Keratinocyte (primary cell): ENCODE results near the gene CDHR1. TPM values are rescaled to one million over a fixed set of nuclear protein-coding genes. Genes with fewer than 3 reads are reported as not detected.

ENCODE experiments used
- DNase-seq: peaks from one replicate; pipeline ENCODE4 v3.0.0-alpha.2; 2011; ENCODE audit warnings: low read depth, missing footprints, low spot score
- FAIRE-seq: peaks from 2 replicates; lab custom pipeline; 2011; peaks lifted over from hg19 to GRCh38; lab: Jason Lieb, UNC
- H2AFZ ChIP-seq: 2 replicates; pipeline ENCODE4 v1.6.0; 2012; ENCODE audit warnings: low read length, control low read depth, inconsistent platforms; ENCODE audit not compliant: control insufficient read depth
- H3K27ac ChIP-seq: 2 replicates; pipeline ENCODE4 v1.5.1; 2011; ENCODE audit warnings: low read length; ENCODE audit not compliant: control insufficient read depth, insufficient read depth
- H3K27me3 ChIP-seq: 3 replicates; pipeline ENCODE4 v1.6.0; 2011; ENCODE audit warnings: low read length; ENCODE audit not compliant: control insufficient read depth, insufficient read depth; ENCODE audit errors: extremely low read depth
- H3K36me3 ChIP-seq, 2 experiments: 2 replicates in 1 of 2; 3 replicates in 1 of 2; pipeline ENCODE4 v1.5.1; 2011; ENCODE audit warnings: low read length in 2 of 2, mild to moderate bottlenecking in 1 of 2; ENCODE audit not compliant: control insufficient read depth in 2 of 2, insufficient read depth in 2 of 2; ENCODE audit errors: extremely low read depth in 1 of 2
- H3K4me1 ChIP-seq: 3 replicates; pipeline ENCODE4 v1.5.1; 2011; ENCODE audit warnings: low read length; ENCODE audit not compliant: control insufficient read depth, insufficient read depth; ENCODE audit errors: extremely low read depth
- H3K4me2 ChIP-seq: 3 replicates; pipeline ENCODE4 v1.6.0; 2011; ENCODE audit warnings: low read depth, low read length; ENCODE audit not compliant: control insufficient read depth, insufficient read depth; ENCODE audit errors: extremely low read depth
- H3K4me3 ChIP-seq, 3 experiments: fragments of 200-600 bp in 1 of 3; sonication (generic) in 1 of 3; 2 replicates in 2 of 3; 3 replicates in 1 of 3; pipeline ENCODE4 v1.5.1; 2011 to 2016; ENCODE audit warnings: low read length in 3 of 3, mild to moderate bottlenecking in 3 of 3, control low read depth in 2 of 3, inconsistent platforms in 1 of 3, low read depth in 1 of 3, mixed read lengths in 1 of 3, mixed run types in 1 of 3, moderate library complexity in 1 of 3; ENCODE audit not compliant: control insufficient read depth in 2 of 3, insufficient read depth in 2 of 3; ENCODE audit errors: extremely low read depth in 1 of 3
- H3K79me2 ChIP-seq: 2 replicates; pipeline ENCODE4 v1.6.0; 2012; ENCODE audit warnings: low read length; ENCODE audit not compliant: control insufficient read depth, insufficient read depth
- H3K9ac ChIP-seq: 3 replicates; pipeline ENCODE4 v1.6.0; 2011; ENCODE audit warnings: low read length; ENCODE audit not compliant: control insufficient read depth, insufficient read depth; ENCODE audit errors: extremely low read depth
- H3K9me1 ChIP-seq: 3 replicates; pipeline ENCODE4 v1.6.0; 2011; ENCODE audit warnings: low read length; ENCODE audit not compliant: control insufficient read depth, insufficient read depth; ENCODE audit errors: extremely low read depth
- H3K9me3 ChIP-seq: 2 replicates; pipeline ENCODE4 v1.5.1; 2012; ENCODE audit warnings: low read depth, low read length; ENCODE audit not compliant: control insufficient read depth
- H4K20me1 ChIP-seq: 3 replicates; pipeline ENCODE4 v1.6.0; 2011; ENCODE audit warnings: low read length; ENCODE audit not compliant: control insufficient read depth, insufficient read depth; ENCODE audit errors: extremely low read depth
- CTCF ChIP-seq, 3 experiments: IDR thresholded peaks in 1 of 3; conservative IDR thresholded peaks in 1 of 3; optimal IDR thresholded peaks in 1 of 3; 2 replicates in 2 of 3; 3 replicates in 1 of 3; pipeline versions ENCODE3 to v1.5.1; 2011; ENCODE audit warnings: low read length in 3 of 3, mild to moderate bottlenecking in 3 of 3, moderate library complexity in 2 of 3, control low read depth in 1 of 3, inconsistent platforms in 1 of 3; ENCODE audit not compliant: insufficient read depth in 2 of 3; ENCODE audit errors: extremely low read depth in 1 of 3
- EZH2 ChIP-seq: IDR thresholded peaks from one replicate; pipeline ENCODE4 v1.6.1; 2012; ENCODE audit warnings: inconsistent platforms, mild to moderate bottlenecking, low read length, moderate library complexity
- dilution Hi-C: fragments of 300-500 bp; cut with MboI; formaldehyde crosslinking; loops from one replicate; pipeline ENCODE4 v1.7.0; 2020; ENCODE audit warnings: low sequenced_read_pairs; ENCODE audit not compliant: extremely low pct_ligation_motif_present
- polyA plus RNA-seq, 5 experiments: library from polyadenylated mRNA; depleted of rRNA in 3 of 5; stranded (reverse) in 3 of 5; stranded (forward) in 1 of 5; unstranded in 1 of 5; fragments of >200 nt; gene quantifications; 1 replicate in 1 of 5; 2 replicates in 3 of 5; 3 replicates in 1 of 5; pipeline versions ENCODE4 v1.2.1 to v1.2.3, GENCODE V29; 2011 to 2012; ENCODE audit warnings: missing spikeins in 2 of 5, low read depth in 1 of 5, low replicate concordance in 1 of 5

CDHR1 gene
- polyA plus RNA-seq, 1 donor (not counting 4 experiments of a cell fraction or from before 2014, with no cell fraction given), result 5.2 TPM

GRCh38 chr10:84191106-84191505 lies 3.2 kb upstream of the CDHR1 start:
- Histone ChIP-seq H3K9me1 (no peaks in the 10 kb centered on the region), H4K20me1 (no peaks in the 10 kb centered on the region), H3K27me3 (peaks cover 28% of the 10 kb centered on the region), H3K27ac (no peak overlapping the region), H2AFZ (no peak overlapping the region), H3K79me2 (no peaks in the 10 kb centered on the region), H3K4me3 (no peak overlapping the region), H3K9me3 (no peaks in the 10 kb centered on the region), H3K36me3 (no peaks in the 10 kb centered on the region), H3K4me2 (no peak overlapping the region), H3K9ac (no peak overlapping the region), H3K4me1 (peaks cover 14% of the 10 kb centered on the region)
- TF ChIP-seq EZH2 (no peak), CTCF (optimal IDR thresholded peaks at IDR 0.05 in 1 of 3, IDR thresholded peaks at IDR 0.05 in 1 of 3, conservative IDR thresholded peaks at IDR 0.05 in 1 of 3; ENCODE audit: extremely low read depth in 1 of 3, insufficient read depth in 2 of 3, low read length in 3 of 3) (no peak)
- peak; percentile 17 for FAIRE-seq
- dilution Hi-C loops, result no loop called here
- no peak for DNase-seq

- dilution Hi-C loops, result no loop called here
- peaks cover 14% of the 10 kb centered on the region for H3K4me1 ChIP-seq
- no peaks in the 10 kb centered on the region for H3K9me1 ChIP-seq
- FAIRE-seq (no peak), DNase-seq (no peak)
- H3K27me3 ChIP-seq, result peaks cover 48% of the 10 kb centered on the region
- H3K36me3 ChIP-seq, result no peaks in the 10 kb centered on the region
- TF ChIP-seq EZH2 (no peak), CTCF (optimal IDR thresholded peaks at IDR 0.05 in 1 of 3, IDR thresholded peaks at IDR 0.05 in 1 of 3, conservative IDR thresholded peaks at IDR 0.05 in 1 of 3; ENCODE audit: extremely low read depth in 1 of 3, insufficient read depth in 2 of 3, low read length in 3 of 3) (no peak)
- H3K79me2 ChIP-seq, result no peaks in the 10 kb centered on the region
- no peaks in the 10 kb centered on the region for H3K9me3 ChIP-seq
- no peak overlapping the region for H3K27ac ChIP-seq
- no peak overlapping the region for H3K9ac ChIP-seq
- H4K20me1 ChIP-seq, result no peaks in the 10 kb centered on the region
- no peak overlapping the region for H3K4me2 ChIP-seq
- no peak overlapping the region for H2AFZ ChIP-seq
- H3K4me3 ChIP-seq, result no peak overlapping the region
Measured at GRCh38 chr10:84193327-84193726, 1.0 kb upstream of the CDHR1 start.
